ENCODE data around the gene MGARP.
"Not testable (repeated sequence)": the region's sequence is repeated elsewhere in the genome, so short reads cannot be mapped to it uniquely, and the experiment has no call there.

The MGARP gene

DNA sequence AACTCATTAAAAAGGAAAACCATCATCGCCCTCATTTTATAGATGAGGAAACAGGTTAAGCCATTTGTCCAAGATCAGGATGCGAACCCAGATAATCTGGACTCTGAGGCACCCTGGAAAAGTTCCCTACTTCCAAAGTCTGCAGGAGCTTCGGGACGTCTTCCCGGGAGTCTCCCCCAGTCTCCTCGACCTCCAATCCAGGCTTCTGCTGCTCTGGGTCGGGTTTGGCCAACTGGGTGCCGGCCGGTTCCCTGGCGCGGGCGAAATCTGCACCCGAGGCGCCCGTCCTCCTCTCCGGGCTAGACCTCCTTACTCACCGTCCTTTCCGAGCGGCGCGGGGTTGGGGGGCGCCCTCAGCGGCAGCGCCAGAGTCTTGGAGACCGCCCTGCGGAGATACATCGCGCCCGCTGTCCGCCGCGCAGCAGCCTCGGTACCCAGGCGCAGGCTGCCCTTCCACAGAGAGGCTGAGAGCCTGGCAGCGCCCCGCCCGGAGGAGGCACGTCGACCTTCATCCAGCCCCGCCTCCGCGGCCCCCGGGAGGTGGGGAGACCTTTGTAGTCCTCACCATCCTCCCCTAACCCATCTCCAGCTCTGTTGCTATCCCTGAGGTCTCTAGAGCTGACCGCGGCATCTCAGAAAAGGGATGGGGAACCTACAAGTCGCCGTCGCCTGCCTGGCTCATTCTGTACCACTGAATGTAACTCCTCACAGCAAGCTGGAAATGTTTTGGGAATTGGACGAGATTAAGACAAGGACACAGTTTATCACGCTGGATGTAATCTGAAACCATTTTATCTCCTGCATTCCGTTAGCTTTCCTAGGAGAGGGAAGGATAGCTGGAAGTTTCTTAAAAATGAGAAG, at the start of gene MGARP:
Gene MGARP, minus strand, starts transcription at position 466 of the 861 bp plus-strand sequence. Its CDS starts 67 bp downstream, at position 399.
- ATAC-seq: peak; percentile 46 to 55

DNA sequence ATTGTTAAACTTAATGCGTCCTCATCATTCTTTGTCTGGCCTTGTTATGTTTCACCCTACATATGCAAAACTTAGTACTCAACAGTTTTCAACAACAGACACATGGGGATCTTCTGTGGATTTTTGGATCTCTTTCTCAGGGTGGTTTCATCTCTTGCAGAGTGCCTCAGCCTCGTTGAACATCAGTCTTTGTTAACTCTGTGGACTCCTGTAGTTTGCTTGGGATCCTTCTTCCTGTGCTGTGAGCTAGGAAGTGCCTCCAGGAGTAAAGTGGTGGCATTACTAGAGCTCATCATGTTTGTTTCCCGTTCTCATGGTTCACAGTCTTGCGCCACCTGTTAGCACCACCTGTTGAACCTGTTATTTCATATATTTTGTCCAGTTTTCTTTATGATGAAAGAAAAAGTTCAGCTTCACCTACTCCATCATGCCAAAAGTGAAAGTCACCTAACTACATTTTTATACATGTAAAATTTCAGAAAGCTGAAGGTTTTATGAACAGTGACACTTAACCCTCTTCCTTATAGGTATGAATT, 49.7 kb upstream of the MGARP start:
- ATAC-seq: no peak

DNA sequence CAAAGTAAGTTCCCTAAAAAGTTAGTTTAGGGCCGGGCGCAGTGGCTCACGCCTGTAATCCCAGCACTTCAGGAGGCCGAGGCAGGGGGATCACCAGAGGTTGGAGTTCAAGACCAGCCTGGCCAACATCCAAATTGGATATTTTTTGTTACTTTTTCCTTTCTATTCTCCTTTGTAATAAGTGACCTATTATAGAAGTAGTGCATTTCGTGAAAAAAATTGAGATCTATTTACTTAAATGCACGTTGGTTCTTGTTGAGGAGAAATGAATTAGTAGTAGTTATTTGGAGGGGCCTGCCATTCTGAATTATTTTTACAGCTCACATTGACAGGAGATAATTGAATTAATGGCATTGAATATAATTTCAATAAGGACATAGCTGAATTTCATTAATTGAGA, 44.6 kb upstream of the MGARP start:
- no peak for ATAC-seq

GRCh38 chr4:139322541-139322940, 42.5 kb upstream of the MGARP start:
- ATAC-seq: not testable (repeated sequence)

- ATAC-seq: not testable (repeated sequence)
These were observed 42.0 kb upstream of the MGARP start for GRCh38 chr4:139322070-139322469.

DNA sequence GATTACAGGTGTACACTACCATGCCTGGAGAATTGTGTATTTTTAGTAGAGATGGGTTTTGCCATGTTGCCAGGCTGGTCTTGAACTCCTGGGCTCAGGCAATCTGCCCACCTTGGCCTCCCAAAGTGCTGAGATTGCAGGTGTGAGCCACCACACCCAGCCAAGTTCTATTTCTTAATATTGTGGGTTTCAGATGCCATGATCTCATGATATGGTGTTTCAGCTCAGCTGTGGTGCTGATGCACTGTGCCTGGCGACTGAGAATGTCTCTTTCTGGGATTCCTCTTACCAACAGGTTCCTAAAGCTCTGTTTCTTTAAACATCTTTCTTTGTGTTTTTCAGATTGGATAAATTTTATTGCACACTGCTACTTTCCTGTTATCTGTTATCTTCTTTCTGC, 39.5 kb upstream of the MGARP start:
- ATAC-seq: peak in 1 of 2 donors; percentile 9

- no peak for ATAC-seq
These were observed 37.6 kb upstream of the MGARP start for GRCh38 chr4:139317635-139318034.

DNA sequence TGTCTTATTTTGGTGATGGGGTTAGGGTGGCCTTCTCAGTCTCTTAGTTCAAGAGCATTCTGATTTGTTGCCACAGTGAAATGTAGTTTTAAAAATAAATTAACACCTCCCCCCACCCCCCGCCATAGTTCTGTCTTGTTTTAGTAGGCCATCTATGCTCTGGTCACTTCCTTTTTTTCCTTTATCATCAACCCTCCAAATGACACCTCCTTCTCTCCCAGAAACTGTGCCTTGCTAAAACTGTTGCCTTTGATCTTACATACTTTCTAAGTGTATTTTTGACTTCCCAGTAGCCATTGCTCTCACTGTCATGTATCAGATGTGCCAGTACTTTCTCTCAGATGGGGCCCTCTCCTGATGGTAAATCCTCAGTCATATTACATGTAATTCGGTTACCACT, 36.7 kb upstream of the MGARP start:
- no peak for ATAC-seq

DNA sequence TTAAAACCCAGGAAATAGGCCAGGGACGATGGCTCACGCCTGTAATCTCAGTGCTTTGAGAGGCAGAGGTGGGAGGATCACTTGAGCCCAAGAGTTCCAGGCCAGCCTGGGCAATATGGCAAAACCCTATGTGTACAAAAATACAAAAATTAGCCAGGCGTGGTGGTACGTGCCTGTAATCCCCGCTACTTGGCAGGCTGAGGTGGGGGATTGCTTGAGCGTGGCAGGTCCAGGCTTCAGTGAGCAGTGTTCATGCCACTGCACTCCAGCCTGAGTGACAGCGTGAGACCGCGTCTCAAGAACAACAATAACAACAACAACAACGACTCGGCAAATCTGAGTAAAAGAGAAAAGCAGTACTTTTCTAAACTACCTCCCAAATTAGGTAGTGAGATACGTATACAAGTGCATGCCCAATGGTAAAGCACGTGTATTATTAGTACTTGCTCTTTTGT, 35.2 kb upstream of the MGARP start:
- ATAC-seq: peak in 1 of 2 donors; percentile 41

DNA sequence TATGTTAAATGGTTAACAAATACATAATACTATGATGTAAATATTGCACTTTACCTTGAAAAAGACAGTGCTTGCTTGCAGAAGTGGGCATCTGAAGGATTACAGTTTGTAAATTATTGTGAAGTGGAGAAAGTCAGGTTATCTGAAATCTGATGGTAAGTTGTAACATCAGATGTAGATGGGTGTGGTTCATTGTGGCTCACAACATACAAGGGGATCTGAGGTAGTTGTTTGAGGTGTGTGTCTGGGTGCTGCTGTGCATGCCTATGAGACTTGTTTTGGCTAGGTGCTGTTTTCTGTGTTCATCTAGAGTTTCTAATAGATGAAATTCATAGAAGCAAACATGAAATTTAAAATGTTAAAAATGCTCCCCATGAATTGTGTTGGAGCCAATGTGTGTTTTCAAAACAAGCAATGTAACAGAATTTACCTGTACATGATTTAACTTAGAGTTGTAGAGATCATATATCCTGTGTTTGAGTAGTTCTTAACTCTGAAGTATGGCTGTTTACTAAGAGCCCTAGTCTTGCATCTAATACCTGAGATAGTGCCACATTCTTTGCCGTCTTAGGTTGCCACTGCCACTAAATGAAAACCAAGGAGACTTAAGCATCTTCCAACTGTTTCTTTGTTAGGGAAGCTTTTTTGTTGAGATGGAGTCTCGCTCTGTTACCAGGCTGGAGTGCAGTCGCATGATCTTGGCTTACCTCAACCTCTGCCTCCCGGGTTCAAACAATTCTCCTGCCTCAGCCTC, 34.2 kb upstream of the MGARP start:
- ATAC-seq: no peak

DNA sequence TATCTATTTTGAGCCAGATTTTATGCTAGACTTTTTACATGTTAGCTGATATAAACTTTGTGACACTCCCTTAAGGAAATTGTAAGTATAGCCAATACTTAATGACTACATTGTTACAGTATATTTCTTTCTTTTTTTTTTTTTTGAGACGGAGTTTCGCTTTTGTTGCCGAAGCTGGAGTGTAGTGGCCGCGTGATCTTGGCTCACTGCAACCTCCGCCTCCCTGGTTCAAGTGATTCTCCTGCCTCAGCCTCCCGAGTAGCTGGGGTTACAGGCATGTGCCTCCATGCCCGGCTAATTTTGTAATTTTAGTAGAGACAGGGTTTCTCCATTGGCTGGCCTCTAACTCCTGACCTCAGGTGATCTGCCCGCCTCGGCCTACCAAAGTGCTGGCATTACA, 33.4 kb upstream of the MGARP start:
- ATAC-seq: not testable (repeated sequence)

DNA sequence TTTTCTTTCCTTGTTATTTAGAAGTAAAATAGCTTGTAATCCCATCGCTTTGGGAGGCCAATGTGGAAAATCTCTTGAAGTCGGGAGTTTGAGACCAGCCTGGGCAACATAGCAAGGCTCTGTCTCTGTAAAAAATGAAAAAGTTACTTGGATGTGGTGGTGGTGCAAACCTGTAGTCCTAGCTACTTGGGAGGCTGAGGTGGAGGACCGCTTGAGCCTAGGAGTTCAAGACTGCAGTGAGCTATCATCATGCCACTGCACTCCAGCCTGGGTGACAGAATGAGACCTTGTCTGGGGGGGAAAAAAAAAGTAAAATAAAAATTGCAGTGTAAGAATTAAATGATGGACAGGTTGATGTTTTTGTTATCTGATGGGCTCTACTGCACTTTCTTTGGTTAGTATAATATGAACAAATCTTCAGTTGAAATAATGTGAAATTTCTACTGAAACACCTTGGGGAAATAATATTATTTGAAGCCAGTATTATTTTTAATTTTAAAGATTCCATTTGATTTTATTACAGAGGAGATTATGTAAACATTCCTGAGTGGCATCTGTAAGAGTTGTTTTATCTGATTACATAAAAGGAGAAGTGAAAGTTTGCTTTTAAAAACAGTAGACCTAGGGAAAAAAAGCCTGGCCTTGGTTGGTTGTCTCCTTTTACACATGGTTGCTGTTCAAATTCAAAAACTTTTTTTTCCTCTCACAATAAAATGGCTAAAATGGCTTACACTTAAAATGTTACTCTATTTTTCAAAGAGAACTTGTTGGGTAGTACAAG, 32.7 kb upstream of the MGARP start:
- ATAC-seq: no peak

GRCh38 chr4:139311909-139312308, 31.9 kb upstream of the MGARP start:
- ATAC-seq: no peak

DNA sequence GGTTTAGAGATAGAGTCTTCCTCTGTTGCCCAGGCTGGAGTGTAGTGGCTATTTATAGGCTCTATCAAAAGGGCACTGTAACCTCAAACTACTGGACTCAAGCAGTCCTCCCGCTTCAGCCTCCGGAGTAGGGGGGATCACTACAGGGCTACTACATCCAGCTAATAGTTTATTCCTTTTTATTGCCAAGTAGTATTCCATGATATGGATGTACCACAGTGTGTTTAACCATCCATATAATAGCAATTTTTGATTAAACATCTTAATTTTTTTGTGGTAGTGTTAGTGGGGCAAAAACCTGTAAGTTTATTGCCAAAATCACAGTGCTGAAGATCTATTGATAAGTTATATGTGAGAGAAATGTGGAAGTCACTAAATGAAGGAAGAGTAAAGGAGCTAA, 24.9 kb upstream of the MGARP start:
- ATAC-seq: no peak

- ATAC-seq: peak; percentile 40 to 49
These were observed 22.0 kb upstream of the MGARP start, which contains the start of gene NDUFC1 for GRCh38 chr4:139301821-139302611. TSS of gene NDUFC1 (minus strand) at chr4:139302477. CDS start at chr4:139295798, 6,679 bp downstream.

GRCh38 chr4:139301113-139301820, 21.2 kb upstream of the MGARP start, which contains the start of gene NAA15:
TSS of gene NAA15 (plus strand) at chr4:139301505. CDS start at chr4:139301778, 273 bp downstream.
- ATAC-seq: peak; percentile 89 to 90

DNA sequence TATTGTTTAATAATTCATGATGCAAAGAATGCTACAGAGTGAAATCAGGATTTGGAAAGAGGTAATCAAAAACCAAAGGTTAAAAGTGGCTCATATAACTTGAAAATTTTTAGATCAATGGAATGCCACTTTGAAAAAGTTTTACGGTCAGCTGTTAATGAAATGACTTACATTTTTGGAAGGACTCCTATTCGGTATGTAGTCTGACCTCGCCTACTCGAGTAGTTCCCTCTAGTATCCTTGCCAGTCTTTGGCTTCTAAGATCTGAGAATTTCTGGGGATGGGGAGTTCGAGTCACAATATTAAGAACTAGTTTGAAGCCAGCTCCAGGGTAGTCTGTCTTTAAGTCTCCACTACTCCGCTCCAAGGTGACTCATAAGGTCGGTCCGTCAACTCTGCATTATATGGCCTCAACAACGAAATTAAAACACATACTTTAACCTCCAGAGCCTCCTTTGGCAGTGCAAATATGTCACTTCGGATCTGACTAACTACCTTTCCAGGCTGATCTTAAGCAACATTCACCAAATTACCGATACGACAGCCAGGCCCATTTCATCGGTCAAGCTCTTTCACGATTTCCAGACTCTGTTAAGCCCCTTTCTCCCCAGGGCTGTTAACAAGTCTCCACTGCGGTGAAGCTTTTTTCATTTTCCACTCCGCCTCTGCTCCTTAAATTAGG, 20.5 kb upstream of the MGARP start:
- ATAC-seq: peak; percentile 23 to 34

DNA sequence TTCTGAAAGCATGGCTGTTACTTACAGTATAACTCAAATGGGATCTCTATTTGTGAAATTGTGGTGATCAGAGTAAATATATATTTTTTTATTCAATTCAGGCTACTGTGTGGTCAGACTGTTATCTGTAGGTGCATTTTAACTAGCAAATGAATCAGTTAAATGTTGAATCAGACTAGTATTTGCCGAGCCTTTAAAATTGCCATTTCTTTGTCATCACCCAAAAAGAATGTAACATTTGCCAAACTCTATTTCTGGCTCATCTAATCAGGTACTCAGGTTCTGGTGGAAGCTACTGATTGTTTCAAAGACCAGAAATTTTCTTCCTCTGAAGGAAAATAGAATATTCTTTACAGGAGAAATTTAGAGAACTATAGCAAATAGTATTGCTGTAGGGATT, 19.5 kb upstream of the MGARP start:
- no peak for ATAC-seq

DNA sequence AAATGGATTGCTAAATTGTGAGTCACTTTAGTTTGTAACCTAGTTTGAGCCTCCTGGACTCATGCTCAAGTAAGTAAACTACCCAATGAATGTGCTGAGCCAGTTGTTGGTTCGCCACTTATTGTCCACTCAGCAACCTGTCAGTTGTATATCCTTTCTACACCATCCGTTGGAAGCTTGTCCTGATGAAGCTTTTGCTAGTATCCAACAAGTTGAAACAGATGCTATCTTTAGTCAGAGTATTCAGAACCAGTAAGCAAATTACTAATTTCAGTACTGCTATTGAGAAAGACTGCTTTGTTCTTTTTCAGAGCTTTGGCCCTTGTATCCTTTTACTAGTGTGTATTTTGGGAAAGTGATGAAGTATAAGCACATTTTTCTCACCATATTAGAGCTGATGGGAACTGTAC, 17.0 kb upstream of the MGARP start:
- ATAC-seq: no peak

- peak; percentile 11 to 21 for ATAC-seq
These were observed 15.9 kb upstream of the MGARP start for GRCh38 chr4:139295942-139296299.
